HG03097 (cell line): ENCODE data around the gene ARHGEF39.
"Not testable (repeated sequence)": the region's sequence is repeated elsewhere in the genome, so short reads cannot be mapped to it uniquely, and the experiment has no call there.

Source experiments
- ATAC-seq: cut with Tn5 transposase; IDR thresholded peaks from one replicate; pipeline ENCODE4 v1.9.1; 2021; ENCODE audit not compliant: unreplicated experiment, low FRiP score

ARHGEF39 gene

GRCh38 chr9:35628389-35628991 lies 36.5 kb downstream of the ARHGEF39 start:
- ATAC-seq: no peak

- no peak for ATAC-seq
These were observed 37.4 kb downstream of the ARHGEF39 start for GRCh38 chr9:35627575-35627974.

DNA sequence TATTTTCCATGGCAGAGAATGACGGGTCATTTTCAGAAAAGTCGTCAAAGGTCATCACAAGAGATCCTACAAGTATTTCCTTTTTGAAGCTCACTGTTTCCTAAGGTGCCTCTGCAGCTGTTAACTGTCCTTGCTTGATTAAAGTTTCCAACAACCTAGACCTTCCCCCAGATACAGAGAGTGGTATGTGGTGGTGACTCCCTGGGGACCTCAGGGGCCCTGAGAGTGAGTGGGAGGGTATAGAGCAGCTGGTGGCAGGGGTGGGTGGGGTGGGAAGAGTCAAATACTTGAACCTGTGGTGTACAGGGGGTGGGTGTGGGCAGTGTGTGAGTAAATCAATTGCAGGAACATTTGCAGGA lies 45.2 kb downstream of the ARHGEF39 start:
- peak; percentile 49 for ATAC-seq

- ATAC-seq: peak; percentile 56
These were observed 45.9 kb downstream of the ARHGEF39 start for GRCh38 chr9:35618854-35619799.

GRCh38 chr9:35618325-35618727 lies 46.7 kb downstream of the ARHGEF39 start, which contains the start of gene CD72:
CD72 (minus strand) TSS chr9:35618413; CDS start chr9:35618303, 110 bp downstream.
- no peak for ATAC-seq

DNA sequence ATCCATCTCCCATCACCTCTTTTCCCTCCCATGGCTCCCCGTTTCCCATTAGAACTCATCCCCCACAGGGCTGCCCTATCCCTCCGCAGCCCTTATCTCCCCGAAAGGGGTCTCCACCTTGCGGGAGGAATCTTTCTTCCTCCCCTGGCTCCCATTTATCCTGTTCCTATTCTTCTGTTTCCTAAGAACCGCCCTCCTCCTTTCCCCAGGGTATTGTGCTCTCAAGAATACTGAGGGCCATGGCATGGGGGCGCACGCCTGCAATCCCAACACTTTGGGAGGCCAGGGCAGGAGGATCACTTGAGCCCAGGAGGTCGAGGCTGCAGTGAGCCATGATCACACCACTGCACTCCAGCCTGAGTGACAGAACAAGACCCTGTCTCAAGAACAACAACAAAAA lies 47.4 kb downstream of the ARHGEF39 start:
- ATAC-seq: no peak

DNA sequence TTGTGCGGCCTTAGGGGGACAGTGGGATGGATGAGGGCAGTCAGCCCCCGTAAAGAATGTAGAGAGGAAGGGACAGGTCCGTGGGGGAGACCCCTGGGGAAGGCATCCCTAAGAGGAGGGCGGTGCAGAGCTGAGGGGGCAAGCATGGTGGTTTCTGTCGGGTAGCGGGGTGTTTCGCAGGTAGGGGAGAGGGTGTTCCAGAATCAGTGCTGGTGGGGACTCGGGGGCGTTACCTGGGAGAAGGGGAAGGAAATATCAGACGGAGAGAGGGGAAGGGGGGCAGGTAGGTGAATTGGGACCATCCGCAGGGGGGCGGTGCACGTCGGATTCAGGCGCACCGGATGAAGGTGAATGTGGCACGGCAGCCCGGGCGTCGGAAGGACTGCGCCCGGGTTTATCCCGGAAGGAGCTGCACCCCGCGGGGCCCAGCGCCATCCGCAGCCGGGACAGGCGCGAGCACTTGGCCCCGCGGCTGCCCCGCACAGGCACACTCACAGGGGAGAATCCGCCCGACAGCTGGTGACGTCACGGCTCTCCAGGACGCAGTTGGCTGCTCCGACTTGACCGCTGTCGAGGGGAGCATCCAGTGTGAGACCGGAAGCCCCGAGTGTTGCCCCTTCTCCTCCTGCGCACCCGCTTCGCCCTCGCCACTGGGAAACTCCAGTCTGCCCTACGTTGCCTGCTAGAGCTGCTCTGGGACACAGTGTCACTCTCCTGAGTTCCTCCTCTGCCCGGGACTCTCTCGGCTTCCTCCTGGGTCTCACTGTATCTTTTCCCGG lies 48.1 kb downstream of the ARHGEF39 start:
- no peak for ATAC-seq

- ATAC-seq: no peak
These were observed 48.9 kb downstream of the ARHGEF39 start for GRCh38 chr9:35615981-35616680.

- ATAC-seq: no peak
These were observed 52.2 kb downstream of the ARHGEF39 start for GRCh38 chr9:35612843-35613242.

DNA sequence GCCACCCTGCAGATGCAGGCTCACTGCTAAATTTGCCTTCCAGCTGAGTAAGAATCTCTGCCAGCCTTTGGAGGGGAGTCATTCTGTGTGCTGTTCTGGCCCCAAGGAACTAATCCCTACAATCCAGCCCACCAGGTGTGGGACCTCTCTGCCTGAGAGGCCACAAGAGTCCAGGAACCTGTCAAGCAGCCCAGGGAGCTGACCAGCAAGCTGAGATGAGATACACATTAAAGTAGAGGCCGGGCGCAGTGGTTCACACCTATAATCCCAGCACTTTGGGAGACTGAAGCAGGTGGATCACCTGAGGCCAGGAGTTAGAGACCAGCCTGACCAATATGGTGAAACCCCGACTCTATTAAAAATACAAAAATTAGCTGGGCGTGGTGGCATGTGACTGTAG lies 52.9 kb downstream of the ARHGEF39 start:
- not testable (repeated sequence) for ATAC-seq

DNA sequence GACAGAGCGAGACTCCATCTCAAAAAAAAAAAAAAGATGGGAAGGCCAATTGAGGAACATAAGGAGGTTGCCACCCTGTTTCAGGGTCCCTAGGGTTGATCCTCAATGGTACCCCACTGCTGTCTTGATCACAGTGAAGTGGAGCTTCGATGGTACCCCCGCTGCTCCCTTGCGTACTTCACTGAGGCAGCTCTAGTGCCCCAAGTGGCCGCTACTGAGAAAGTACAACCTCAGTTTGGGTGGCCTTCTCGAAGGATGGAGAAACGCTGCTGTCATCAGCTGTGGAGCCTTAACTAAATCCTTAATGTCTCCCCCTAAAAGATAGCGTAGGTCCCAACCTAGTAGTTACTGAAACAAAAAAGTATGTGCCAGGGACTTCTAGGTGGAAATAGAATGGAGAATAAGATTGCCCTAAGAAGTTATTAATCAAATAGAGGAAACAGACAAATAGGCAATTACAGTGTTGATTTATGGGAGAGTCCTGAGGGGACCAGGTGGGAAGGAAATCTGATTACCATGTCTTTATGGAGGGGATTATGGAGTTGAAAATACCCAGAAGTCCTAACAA lies 53.7 kb downstream of the ARHGEF39 start:
- no peak for ATAC-seq

GRCh38 chr9:35609820-35610163 lies 55.2 kb downstream of the ARHGEF39 start:
- no peak for ATAC-seq
